Hematopoietic multipotent progenitor cell treated with erythropoietin and hydrocortisone succinate and interleukin-3 and kit ligand, for 15 days (in vitro differentiated cells): ENCODE results near the gene CRK.
A peak's percentile ranks its signal among the peaks of the same experiment; 100 is the strongest.
"Not testable (repeated sequence)": the region's sequence is repeated elsewhere in the genome, so short reads cannot be mapped to it uniquely, and the experiment has no call there.

Experiments used
- DNase-seq: peaks from one replicate; pipeline ENCODE4 v3.0.0-alpha.2; 2015; ENCODE audit warnings: low spot score

Gene CRK

GRCh38 chr17:1464186-1464585, 8.2 kb upstream of the CRK start:
- no peak for DNase-seq

GRCh38 chr17:1462164-1463112, 6.4 kb upstream of the CRK start:
- no peak for DNase-seq

- no peak for DNase-seq
Observed at GRCh38 chr17:1461198-1461944, 5.3 kb upstream of the CRK start.

- DNase-seq, result no peak
Observed at GRCh38 chr17:1460233-1460632, 4.2 kb upstream of the CRK start.

- peak; percentile 60 for DNase-seq
Observed at GRCh38 chr17:1455291-1455796, 688 bp downstream of the CRK start.

GRCh38 chr17:1454541-1454940, 1.5 kb downstream of the CRK start:
- no peak for DNase-seq

- not testable (repeated sequence) for DNase-seq
Observed at GRCh38 chr17:1453694-1454093, 2.3 kb downstream of the CRK start.

GRCh38 chr17:1452836-1453235, 3.2 kb downstream of the CRK start:
- DNase-seq, result no peak

GRCh38 chr17:1450261-1450660, 5.8 kb downstream of the CRK start:
- DNase-seq, result not testable (repeated sequence)

- DNase-seq, result no peak
Observed at GRCh38 chr17:1449412-1449967, 6.5 kb downstream of the CRK start.

- DNase-seq, result no peak
Observed at GRCh38 chr17:1447052-1447451, 9.0 kb downstream of the CRK start.

GRCh38 chr17:1446201-1446600, 9.8 kb downstream of the CRK start:
- no peak for DNase-seq

GRCh38 chr17:1445695-1446094, 10.3 kb downstream of the CRK start:
- DNase-seq, result not testable (repeated sequence)

GRCh38 chr17:1442721-1443120, 13.3 kb downstream of the CRK start:
- DNase-seq, result not testable (repeated sequence)

GRCh38 chr17:1442187-1442586, 13.8 kb downstream of the CRK start:
- DNase-seq, result no peak

GRCh38 chr17:1440921-1441320, 15.1 kb downstream of the CRK start:
- DNase-seq, result no peak

GRCh38 chr17:1438593-1439083, 17.4 kb downstream of the CRK start:
- peak; percentile 35 for DNase-seq

GRCh38 chr17:1435326-1435725, 20.7 kb downstream of the CRK start:
- DNase-seq, result no peak

- DNase-seq, result no peak
Observed at GRCh38 chr17:1434150-1434549, 21.9 kb downstream of the CRK start.

- DNase-seq, result no peak
Observed at GRCh38 chr17:1431631-1432104, 24.4 kb downstream of the CRK start.

GRCh38 chr17:1423456-1424135, 32.4 kb downstream of the CRK start:
- DNase-seq, result no peak

GRCh38 chr17:1422885-1423284, 33.1 kb downstream of the CRK start:
- DNase-seq, result no peak
